Fibroblast of skin of left biceps (primary cell): Measurements from ENCODE around the gene SERPINH1.

ENCODE experiments used
- DNase-seq, 2 experiments: peaks; one replicate each; pipeline ENCODE4 v3.0.0-alpha.2; 2013; ENCODE audit warnings: low read depth in 2 of 2

SERPINH1 gene

DNA sequence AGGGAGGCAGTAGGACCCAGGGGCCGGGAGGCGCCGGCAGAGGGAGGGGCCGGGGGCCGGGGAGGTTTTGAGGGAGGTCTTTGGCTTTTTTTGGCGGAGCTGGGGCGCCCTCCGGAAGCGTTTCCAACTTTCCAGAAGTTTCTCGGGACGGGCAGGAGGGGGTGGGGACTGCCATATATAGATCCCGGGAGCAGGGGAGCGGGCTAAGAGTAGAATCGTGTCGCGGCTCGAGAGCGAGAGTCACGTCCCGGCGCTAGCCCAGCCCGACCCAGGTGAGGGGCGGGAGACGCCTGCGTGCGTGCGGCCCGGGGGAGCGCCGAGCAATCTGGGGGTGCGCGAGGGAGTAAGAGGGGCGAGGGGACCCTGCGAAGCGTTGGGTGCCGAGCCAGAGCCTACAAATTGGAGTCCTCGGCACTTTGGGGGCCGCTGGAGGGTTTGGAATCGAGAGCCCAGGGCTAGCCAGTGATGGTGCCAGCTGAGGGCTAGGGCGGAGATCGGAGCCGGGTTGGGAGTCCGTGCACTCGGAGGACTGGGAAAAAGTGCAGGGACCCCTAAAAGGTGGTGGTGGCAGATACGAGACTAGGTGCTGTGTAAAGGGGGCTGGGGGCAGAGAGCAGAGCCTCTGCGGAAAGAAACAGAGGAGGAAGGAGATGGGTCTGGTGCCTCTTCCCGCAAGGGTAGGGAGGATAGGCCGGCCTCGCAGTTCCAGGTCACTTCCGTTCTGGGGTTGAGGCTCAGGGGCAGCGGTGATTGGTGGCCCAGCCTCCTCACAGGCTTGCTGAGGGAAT is at the start of gene SERPINH1:
TSS of gene SERPINH1 (plus strand) at position 206 of the 788 bp plus-strand sequence. CDS start 4,097 bp downstream, outside the sequence.
- DNase-seq = peak; percentile 89 to 90

DNA sequence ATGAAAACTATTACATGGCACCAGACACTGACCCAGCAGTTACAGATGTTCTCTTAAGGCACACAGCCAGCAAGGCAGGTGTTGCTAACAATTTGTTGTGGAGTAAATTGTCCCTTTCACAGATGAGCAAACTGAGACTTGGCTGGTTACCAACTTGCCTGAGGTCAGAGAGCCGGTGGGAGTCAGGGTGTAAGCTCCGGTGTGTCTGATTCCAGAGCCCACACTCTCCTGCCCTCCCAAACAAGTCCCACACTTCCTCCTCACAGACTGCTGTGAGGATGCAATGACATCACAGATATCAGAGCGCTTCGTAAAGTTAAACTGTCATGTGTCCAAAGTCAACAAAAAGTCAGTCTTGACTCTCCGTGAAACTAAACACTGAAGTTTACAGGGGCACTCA is 48.8 kb upstream of the SERPINH1 start:
- DNase-seq = no peak

DNA sequence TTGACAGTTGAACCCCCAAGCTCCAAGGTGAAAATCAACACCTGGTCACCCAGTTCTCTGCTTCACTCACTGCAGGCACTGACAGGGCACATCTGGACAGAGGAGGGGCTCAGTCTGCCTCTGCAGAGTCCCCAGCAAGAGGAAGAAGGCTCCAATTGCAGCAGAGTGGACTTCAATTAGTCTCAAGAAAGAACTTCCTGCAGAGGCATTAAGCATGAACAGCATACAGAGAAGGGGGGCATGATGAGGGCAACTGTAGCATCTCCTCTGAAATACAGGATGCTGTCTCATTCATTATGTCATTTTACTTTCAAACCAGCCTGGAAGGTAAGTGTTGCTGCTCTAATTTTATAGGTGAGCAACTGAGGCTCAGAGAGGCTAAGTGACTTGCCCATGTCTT is 47.5 kb upstream of the SERPINH1 start:
- DNase-seq = no peak

DNA sequence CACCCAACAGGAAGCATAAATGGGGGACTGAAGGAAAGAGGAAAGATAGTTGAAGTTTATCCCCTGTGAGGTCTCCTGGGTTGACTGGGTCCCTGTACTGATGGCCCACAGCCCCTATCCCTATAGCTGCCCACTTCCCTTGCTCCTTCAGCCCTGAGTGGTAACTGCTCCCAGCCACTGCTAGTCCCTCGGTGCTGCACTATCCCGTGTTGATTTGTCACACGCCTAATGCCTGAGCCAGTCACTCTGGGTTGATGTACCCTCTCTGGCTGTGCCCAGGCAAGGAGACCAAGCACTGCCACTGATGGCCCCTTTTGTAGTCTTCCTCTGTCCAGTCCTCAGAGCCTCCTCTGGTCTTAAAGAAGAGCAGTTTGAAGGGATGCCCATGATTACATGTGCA is 45.9 kb upstream of the SERPINH1 start:
- no peak for DNase-seq

DNA sequence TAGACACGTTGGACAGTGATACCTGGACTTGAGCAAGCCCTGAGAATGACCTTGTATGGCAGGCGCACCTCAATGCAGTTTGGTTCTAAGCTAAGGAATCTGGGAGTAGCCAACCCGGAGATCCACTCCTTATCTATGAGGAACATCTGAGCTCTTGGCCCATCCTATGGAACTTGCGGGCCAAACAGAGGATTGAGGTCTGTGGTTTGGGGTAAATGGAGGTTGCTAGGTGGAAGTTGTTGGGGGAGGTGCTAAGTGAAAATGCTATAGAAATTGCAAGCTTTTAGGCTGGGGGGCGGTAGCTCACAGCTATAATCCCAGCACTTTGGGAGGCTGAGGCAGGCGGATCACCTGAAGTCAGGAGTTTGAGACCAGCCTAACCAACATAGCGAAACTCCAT is 45.2 kb upstream of the SERPINH1 start:
- no peak for DNase-seq

DNA sequence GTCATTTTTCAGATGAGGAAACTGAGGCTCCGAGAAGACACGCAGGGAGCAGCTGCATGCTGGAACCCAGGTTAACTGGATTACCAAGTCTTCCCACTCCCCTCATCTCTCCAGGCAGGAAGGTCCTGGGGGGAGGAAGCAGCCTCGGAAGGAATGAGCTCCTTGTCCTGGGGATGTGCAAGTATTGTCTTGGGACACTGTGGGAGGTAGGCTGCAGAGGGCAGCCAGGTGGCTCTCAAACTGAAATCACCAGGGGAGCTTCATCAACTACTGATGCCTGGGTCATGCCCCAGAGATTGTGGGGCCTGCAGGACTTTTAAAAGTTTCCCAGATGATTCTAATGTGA is 43.9 kb upstream of the SERPINH1 start:
- no peak for DNase-seq

DNA sequence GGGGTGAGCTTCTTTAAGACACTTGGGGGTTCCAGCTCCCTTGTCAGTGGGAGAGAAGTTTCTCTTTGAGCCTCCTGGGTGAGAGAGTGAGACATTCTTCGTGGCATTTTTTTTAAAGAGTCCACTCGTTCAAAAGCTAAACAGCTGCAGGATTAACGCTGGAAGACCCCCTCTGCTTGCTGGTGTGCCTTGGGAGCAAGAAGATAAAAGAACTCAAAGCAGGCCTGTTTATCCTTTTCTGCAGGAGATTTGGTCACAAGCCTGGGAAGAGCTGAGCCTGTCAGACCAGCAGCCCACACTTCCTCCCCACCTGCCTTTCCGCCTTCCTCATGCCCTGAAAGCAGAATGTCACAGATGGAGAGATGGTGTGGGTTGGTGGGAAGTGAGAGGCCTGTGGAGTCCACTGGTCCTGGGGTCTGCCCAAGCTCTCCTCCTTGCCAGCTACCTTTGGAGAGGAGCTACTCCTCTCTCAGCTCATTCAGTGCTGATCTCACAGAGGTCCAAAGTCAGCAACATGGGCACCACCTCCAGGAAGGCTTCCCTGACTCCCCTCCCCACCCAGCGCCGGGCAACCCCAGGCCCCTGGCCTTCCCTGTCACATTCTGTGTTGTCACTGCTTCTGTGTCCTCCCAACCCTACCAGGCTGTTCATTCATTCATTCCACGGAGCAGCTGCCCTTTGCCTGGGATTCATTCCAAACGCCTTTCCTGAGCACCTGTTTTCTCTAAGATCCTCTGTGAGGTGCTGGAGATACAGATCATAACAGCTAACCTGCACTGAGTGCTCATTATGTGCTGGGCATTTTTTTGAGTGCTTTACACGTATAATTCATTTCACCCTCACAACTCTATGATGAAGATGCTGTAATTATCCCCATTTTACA is 43.0 kb upstream of the SERPINH1 start:
- DNase-seq = no peak

DNA sequence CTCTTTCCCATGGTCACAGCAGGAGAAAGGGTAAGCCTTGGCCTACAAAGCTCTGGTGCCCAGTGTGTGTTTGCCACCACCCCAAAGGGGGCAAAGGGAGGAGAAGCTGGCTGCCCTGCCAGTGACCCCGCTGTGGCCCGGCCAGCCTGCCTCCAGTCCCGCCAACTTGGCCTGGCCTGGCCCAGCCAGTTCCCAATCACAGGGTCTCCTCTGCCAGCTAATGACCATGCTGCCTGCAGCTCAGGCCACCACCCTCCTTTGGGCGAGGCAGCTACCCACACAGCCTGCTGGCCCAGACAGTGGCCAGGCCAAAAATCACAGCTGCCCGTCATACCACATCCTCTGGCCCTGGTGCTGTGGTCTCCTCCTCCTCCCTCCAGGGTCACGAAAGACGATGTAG is 41.4 kb upstream of the SERPINH1 start:
- no peak for DNase-seq

DNA sequence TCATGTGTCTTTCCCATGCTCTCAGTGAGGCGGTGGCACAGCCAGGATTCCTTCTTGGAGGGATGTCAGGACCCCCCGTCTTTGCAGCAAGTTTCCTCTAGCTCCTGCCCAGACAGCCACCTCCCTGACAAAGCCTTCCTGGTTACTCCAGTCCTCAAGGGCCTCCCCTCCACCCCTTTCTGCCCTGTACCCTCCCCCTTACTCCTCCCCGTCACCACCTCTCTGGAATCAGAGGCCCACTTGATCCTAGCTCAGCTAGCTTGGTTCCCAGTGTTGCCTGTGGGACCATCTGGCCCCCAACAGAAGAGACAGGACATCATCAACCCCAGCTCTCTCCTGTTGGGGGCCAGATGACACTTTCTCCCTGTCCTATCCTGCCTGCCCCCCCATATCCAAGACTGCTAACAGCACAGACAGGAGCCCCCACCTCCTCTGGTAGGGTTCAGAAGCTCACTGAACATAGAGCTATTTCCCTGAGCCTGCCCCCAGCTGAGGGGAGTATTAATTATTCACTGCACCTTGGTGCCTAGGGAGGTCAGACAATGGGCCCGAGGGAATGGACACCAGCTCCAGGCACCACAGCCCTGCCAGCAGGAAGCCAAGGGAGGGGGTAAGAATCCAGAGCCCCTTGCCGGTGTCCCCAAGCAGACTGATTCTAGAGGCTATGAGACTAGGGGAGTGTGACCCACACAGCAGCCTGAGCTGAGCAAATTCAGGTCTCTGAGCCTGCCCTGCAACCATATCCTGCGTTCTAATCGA is 39.6 kb upstream of the SERPINH1 start:
- no peak for DNase-seq

DNA sequence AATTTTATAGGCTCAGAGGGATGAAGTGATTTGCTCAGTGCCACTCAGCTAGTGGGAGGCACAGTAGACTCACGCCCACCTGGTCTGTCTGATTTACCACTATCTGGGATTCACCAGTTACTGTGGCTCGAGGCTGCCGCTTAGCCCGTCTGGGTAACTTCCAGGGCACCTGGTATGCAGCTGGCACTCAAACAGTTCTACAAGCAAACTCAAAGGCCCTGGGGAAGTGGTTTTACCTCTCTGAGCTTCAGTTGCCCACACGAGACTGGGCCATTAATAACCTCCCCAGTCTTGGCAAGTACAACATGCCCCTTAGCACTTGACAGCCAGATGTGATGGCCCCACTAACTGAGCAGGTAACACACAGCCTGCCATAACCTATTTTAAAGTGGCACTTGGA is 38.9 kb upstream of the SERPINH1 start:
- DNase-seq = no peak

DNA sequence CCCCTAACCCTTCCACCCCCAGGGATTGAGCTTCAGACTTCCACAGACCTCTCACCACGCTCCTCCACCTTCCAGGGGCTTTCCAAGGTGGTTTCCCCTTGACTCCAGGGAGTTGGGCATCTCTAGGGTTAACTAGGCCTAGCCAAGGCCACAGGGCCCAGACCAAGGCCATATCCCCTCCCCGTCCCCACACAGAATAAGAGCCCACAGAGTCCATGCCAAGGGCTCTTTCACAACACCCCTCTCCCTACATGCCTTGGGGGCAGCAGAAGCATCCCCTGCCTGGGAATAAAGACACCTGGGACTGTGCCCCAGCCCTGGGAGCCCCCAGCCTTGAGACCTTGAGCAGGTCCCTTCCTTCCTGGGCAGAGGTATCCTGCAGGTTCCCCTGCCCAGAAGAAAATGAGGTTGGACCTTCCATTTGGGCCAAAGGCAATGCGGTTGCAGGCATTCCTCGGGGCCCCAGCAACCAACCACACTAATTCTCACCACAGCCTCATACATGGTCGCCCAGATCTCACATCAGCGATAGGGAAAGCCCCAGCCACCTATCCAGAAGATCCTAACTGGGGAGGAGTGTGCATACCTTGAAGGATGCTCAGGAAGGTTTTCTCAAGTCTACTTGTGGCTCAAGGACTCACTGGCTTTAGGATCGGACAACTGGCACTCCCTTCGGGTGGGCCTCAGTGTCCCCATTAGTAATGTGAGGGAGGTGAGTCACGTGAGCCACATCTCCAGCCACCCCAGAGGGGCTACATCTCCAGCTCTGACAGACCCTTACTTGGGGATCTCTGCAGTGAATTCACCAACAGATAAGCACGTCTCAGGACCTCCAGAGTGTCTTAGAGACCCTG is 38.0 kb upstream of the SERPINH1 start:
- DNase-seq = no peak

DNA sequence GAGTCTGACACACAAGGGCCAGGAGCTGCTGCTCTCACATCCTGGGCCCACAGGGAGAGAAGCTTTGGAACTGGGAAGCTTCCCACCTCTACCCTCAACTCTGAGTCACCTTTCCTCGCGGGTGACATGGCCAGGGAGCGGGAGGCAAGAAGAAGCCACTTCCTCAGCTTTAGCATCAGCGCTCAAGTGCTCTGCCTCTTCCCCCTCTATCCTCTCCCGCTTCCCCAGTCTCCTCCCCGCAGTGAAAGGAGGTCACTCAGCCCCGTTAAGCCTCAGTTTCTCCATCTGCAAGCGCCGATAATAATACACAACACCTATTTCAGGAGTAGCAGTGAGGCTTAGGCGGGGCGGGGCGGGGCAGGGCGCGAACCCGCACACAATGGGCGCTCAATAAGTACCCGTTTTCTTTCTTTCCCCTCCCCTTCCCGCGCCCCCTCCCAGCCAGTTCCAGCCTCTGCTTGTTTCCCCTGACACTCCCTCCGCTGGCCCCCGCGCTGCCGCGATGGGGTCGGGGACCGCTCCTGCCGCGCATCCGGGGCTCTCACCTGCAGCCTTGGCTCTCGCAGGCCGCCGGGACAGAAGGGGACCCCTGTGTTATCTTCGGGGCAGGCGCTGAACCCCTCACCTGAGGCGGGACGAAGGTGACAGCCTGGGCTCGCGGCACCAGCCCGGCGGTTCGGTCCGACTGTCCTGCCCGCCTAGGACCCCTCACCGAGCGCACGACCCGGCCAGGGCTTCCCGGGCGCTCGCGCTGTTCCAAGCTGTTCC is 37.2 kb upstream of the SERPINH1 start:
- DNase-seq = no peak

DNA sequence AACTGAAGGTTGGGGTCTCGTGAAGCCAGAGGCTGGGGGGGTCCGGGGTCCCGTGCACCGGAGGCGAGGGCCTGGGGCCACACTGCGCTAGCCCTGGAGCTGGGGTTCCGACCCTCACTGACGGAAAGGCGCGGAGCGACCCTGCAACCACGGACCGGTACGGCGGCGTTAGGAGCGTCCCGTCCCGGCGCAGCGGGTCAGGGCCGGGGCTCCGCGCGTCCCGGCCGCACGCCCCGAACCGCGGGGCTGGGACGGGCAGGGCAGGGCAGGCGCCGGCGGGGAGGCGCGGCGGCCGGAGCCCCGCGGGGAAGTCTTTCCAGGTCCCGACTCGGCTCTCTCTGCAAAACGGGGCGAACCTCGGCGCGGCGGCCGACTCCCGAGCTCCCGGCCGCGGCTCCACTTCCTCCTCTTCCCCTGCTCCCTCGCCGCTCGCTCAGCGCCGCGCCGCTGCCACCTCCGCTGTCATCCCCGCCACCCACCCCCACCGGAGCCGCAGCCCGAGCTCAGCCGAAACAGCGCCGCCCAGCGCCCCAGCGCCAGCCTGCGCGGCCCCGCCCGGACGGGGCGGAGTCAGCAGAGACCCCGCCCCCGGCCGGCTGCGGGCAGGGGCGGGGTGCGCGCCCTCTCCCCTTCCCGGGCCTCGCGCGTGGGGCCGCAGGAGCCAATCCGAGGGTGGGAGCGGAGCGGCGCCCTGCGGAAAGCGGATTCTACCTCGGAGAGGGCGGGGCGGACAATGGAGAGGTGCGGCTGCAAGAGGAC is 36.4 kb upstream of the SERPINH1 start, which contains the start of gene GDPD5:
TSS of gene GDPD5 (minus strand) at position 509 of the 759 bp plus-strand sequence. CDS start 48,206 bp downstream, outside the sequence.
- DNase-seq = peak; percentile 50 to 62

DNA sequence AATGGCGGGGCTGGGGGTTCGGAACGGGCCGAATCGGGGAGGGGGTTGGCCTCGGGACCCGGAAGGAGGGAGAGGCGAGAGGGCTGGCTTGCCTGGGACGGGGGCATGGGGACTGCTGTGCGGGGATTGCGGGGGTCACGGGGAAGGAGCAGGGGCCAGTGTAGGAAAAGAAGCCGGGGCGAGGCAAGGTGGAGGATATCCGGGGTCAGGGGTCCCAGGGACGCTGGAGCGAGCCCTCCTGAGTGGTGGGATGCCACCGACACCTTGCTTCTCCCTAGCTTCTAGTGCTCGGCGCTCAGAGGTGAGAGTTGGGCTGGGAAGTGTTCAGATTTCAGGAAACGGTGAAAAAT is 35.9 kb upstream of the SERPINH1 start:
- no peak for DNase-seq

DNA sequence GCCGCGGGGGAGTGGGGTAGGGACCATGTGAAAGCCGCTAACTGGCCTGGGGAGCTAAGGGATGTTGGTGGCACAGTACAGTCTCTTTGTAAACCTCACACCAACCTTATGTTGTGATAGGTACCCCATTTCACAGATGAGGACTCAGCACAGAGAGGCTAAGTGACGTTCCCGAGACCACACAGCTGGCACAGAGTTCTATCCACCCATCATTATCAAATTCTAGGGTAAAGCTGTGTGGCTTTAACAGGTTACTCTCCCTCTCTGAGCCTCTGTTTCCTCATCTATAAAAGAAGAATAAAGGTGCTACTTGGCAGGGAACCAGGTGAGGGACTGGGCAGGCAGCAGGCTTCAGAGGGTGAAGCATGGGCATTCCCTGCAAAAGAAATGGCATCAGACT is 34.9 kb upstream of the SERPINH1 start:
- no peak for DNase-seq

DNA sequence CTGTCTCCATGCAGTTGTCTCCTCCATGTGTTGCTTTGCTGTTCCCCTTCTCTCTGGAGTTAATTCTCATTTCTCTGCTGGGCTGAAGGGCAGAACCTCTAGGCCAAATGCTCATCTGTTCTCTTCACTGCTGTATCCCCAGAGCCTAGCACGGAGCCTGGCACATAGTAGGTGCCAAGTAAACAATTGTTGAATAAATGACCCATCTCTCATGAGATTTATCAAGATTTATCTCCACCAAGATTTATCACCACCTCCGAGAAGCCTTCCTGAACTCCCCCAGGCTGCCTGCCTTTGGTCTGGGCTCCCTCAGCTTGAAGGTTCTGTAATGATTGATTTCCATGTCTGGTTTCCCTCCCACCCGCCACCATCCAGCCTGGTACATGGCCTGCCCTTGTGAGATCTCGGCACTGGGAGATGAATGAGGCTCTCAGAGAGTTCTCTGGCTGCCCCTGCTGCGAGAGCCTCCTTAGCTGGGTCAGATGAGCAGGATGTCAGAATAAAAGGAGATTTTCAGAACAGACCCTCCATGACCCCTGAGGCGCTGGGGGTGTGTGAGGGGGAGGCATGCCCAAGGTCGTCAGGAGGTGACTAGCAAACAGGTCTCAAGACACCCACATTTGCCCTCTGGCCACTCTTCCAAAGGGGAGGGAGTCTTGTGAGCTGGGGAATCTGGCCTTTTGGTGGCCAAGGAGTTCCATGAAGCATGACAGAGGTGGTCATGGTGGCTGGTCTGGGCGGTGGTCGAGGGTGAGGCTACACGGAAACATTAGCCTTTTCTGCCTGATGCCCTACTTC is 33.9 kb upstream of the SERPINH1 start:
- DNase-seq = no peak

DNA sequence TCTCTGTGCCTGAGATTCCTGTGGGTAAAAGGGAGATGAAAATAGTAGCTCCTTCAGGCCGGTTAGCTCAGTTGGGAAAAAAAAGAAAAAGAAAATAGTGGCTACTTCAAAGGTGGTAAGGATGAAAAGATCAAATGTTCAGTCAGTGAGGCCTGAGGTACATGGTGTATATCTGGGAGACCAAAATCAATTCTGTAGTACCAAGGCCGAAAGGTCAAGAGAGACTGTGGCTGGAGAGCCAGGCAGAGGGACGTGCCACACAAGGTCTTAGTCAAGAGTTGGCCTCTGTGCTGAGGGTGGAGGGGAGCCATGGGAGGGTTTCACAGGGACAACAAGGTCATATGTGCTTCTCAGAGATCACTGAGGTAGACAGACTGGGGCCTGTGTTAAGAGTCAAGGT is 31.5 kb upstream of the SERPINH1 start:
- DNase-seq = no peak

DNA sequence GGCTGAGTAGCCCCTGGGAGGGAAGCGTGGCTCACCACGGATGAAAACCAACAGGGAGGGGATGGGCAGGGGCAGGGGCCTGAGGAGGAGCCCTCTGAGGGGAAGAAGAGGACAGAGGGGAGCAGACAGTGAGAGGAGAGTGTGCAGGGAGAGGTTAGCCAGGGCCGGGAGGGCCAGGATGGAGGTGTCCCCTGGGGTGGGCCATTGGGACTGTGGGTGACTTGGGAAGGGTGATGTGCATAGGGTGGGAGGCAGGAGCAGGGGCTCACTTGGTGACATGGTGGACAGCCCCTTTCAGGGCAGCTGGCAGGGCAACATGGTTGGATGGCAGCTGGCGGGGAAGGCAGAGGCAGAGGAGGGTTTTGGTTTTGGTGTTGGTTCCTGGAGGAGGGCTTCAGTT is 30.7 kb upstream of the SERPINH1 start:
- no peak for DNase-seq
